ENCODE data around the gene ANKRD34A. TPM values are rescaled to one million over a fixed set of nuclear protein-coding genes. Genes with fewer than 3 reads are reported as not detected.

The ANKRD34A gene
- total and polyA plus RNA-seq, 10 donors: 0.57 to 3.1 (median 1.1) TPM

DNA sequence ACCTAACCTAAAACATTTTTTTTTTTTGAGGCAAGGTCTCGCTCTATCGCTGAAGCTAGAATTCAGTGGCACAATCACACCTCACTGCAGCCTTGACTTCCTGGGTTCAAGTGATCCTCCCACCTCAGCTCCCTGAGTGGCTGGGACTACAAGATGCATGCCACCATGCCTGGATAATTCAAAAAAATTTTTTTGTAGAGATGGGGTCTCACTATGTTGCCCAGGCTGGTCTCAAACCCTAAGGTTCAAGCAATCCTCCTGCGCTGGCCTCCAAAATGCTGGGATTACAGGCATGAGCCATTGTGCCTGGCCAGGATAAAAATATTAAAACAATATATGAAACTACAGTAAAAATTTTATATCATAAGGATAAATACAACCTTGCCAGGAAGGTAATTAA is 11.5 kb downstream of the ANKRD34A start:
- Histone ChIP-seq H3K4me3 (no peak overlapping the region), H3K9me3 (no peaks in the 10 kb centered on the region), H3K36me3 (peaks cover 0 to 40% (median 0%) of the 10 kb centered on the region in 6 donors), H3K4me1 (peaks cover 18 to 92% (median 53%) of the 10 kb centered on the region in 6 donors), H3K27ac (no peak overlapping the region), H3K27me3 (replicated peaks in 1 of 7) (no peaks in the 10 kb centered on the region)
- TF ChIP-seq CTCF (IDR thresholded peaks at IDR 0.05 in 8 of 11, conservative IDR thresholded peaks at IDR 0.05 in 3 of 11): no peak
- TF ChIP-seq POLR2AphosphoS5 (IDR thresholded peaks at IDR 0.05): no peak
- no peak for TF ChIP-seq POLR2A (IDR thresholded peaks at IDR 0.05)
- WGBS, 5 donors: 97 to 99% (median 98%) methylated on average over 3 of the region's 3 CpGs
- intact Hi-C loops (cut with DNase I; ENCODE audit: low total_unique reads): no loop called here
- DNase-seq: no peak

GRCh38 chr1:145951526-145951925 is 12.8 kb downstream of the ANKRD34A start:
- H3K9me3 ChIP-seq: no peaks in the 10 kb centered on the region
- TF ChIP-seq POLR2A (IDR thresholded peaks at IDR 0.05) (no peak), CTCF (IDR thresholded peaks at IDR 0.05 in 8 of 11, conservative IDR thresholded peaks at IDR 0.05 in 3 of 11) (no peak), POLR2AphosphoS5 (IDR thresholded peaks at IDR 0.05) (no peak)
- peaks cover 16 to 83% (median 46%) of the 10 kb centered on the region in 6 donors for H3K4me1 ChIP-seq
- H3K4me3 ChIP-seq: no peak overlapping the region
- DNase-seq: no peak
- H3K27me3 ChIP-seq (replicated peaks in 1 of 7): no peaks in the 10 kb centered on the region
- no peak overlapping the region for H3K27ac ChIP-seq
- 85 to 96% (median 91%) methylated on average over 1 of the region's 1 CpG for WGBS, 5 donors
- intact Hi-C loops (cut with DNase I; ENCODE audit: low total_unique reads): no loop called here
- peaks cover 0 to 51% (median 6%) of the 10 kb centered on the region in 6 donors for H3K36me3 ChIP-seq

DNA sequence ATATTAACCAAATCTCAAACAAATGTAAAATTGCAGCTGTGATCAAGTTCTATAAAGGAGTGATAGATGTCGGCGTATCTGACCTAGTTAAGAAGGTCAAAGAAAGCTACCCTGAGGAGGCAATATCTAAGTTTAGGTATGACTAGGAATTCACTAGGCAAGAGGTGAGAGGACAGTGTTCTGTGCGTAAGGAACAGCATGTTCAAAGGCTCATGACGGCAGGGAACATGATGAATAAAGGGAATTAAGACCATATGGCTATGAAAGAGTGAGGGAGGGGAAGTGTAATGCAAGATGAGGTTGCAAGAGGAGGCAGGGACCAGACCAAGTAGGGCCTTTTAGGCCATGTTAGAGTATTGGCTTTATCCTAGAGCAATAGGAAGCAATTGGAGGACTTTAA is 15.2 kb downstream of the ANKRD34A start:
- intact Hi-C loops (cut with DNase I; ENCODE audit: low total_unique reads): no loop called here
- WGBS, 5 donors: 87 to 97% (median 95%) methylated on average over 4 of the region's 4 CpGs
- Histone ChIP-seq H3K4me3 (no peak overlapping the region), H3K27me3 (replicated peaks in 1 of 7) (no peaks in the 10 kb centered on the region), H3K27ac (no peak overlapping the region), H3K9me3 (no peaks in the 10 kb centered on the region), H3K36me3 (peaks cover 0 to 74% (median 10%) of the 10 kb centered on the region in 6 donors), H3K4me1 (peaks cover 0 to 60% (median 23%) of the 10 kb centered on the region in 6 donors)
- no peak for DNase-seq
- TF ChIP-seq CTCF (IDR thresholded peaks at IDR 0.05 in 8 of 11, conservative IDR thresholded peaks at IDR 0.05 in 3 of 11): no peak
- no peak for TF ChIP-seq POLR2A (IDR thresholded peaks at IDR 0.05)
- TF ChIP-seq POLR2AphosphoS5 (IDR thresholded peaks at IDR 0.05): no peak

DNA sequence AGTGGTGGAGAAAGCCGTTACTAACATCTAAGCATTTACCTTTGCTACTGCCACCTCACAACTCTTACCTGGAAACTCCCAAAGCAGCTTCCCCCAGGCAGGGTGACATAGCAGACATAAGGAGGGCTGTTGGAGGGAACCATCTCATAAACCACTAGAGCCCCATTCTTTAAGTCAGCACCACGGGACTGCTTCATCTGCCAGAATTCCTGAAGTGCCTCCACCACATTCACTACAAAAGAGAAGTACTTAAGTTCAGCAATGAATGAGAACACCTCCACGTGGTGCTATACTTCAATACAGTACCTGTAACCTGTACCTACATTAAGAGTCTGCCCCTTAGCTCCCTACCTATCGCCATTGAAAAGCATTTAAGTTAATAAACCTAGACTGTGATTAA is 16.8 kb downstream of the ANKRD34A start:
- peaks cover 0 to 47% (median 18%) of the 10 kb centered on the region in 6 donors for H3K4me1 ChIP-seq
- H3K9me3 ChIP-seq: no peaks in the 10 kb centered on the region
- 85 to 93% (median 89%) methylated on average over 4 of the region's 4 CpGs for WGBS, 5 donors
- intact Hi-C loops (cut with DNase I; ENCODE audit: low total_unique reads): no loop called here
- no peak overlapping the region for H3K27ac ChIP-seq
- no peak overlapping the region for H3K4me3 ChIP-seq
- H3K27me3 ChIP-seq (replicated peaks in 1 of 7): no peaks in the 10 kb centered on the region
- DNase-seq: no peak
- H3K36me3 ChIP-seq: peaks cover 0 to 85% (median 15%) of the 10 kb centered on the region in 6 donors
- TF ChIP-seq CTCF (IDR thresholded peaks at IDR 0.05 in 8 of 11, conservative IDR thresholded peaks at IDR 0.05 in 3 of 11) (no peak), POLR2A (IDR thresholded peaks at IDR 0.05) (no peak), POLR2AphosphoS5 (IDR thresholded peaks at IDR 0.05) (no peak)
